HG03575 (cell line): ENCODE results near the gene AKR1B1.

ENCODE experiments used
- ATAC-seq: cut with Tn5 transposase; IDR thresholded peaks from one replicate; pipeline ENCODE4 v1.9.1; 2021; ENCODE audit not compliant: unreplicated experiment, insufficient number of reproducible peaks, low FRiP score; ENCODE audit errors: extremely low read depth

The AKR1B1 gene

DNA sequence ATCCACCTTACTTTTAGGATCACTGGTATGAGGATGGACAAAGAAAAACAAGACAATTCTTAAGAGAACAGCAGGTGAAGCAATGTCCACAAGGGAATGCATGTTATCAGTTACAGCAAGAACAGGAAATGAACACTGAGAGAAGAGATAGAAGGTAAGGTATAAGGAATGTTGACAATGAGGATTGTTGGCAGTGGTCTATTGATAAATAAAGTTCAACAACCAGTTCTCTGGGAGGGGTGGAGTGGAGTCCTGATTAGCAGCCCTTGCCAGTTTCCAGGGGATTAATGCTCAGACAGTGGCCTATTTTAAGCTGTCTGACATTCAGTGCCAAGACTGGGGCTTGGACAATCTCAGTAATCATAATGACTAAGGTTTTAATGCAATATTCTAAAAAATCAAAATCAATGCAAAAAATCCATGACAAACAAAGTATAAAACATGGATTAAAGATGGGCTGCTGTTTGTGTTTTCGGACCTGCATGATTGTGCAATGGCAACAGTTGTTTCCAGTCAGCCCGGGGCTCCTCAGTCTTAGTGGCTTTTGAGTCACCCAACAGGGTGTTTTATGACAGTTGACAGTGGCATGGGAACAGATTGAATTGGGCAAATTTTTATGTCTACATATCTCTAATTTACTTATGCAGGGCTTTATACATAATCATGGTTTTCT, 13.8 kb upstream of the AKR1B1 start:
- no peak for ATAC-seq

GRCh38 chr7:134470864-134471263, 12.0 kb upstream of the AKR1B1 start:
- ATAC-seq: no peak

- ATAC-seq: no peak
Measured at GRCh38 chr7:134469622-134470021, 10.7 kb upstream of the AKR1B1 start.

DNA sequence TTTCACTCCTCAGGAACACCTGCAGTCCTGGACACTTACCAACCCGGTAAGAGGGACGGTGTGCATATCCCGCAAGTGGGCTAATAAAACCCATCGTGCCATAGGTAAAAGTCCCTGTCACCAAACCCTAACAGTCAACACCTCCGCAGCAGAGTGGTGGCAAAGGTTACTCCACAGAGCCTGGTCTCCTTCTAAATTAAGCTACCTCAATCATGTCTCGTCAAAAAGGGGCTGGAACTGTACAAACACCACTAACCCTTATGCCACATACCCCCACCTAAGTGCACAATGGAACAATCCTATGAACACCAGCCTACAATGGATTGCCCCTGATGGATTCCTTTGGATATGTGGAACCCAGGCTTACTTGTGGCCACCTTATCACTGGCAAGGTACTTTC, 9.6 kb upstream of the AKR1B1 start:
- no peak for ATAC-seq

DNA sequence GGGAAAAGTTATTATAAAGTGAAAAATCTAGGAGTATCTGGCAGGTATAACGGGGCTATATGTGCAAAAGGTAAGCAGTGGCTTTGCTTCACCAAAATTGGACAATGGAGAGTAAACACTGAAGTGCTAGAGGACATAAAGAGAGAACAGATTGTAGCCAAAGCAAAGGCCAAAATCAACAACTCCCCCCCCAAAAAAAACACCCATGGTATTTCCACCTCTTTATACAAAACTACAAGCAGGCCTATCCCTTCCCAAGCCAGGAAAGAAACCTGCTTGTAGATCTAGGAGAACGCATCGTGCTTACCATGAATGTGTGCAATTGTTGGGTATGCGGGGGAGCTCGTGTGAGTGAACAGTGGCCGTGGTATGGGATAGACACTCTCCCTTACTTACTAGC, 9.2 kb upstream of the AKR1B1 start:
- ATAC-seq: no peak

DNA sequence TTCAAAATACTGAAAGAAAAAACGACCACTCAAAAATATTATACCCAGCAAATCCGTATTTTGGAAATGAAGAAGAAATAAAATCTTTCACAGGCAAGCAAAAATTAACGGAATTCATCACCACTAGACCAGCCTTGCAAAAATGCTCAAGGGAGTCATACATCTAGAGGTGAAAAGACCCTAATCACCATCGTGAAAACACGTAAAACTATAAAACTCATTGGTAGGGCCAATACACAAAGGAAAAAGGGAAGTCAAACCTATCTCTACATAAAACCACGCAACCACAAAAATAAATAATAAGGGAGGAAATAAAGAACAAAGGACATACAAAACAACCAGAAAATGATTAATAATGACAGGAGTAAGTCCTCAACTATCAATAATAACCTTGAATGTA, 6.6 kb upstream of the AKR1B1 start:
- no peak for ATAC-seq

DNA sequence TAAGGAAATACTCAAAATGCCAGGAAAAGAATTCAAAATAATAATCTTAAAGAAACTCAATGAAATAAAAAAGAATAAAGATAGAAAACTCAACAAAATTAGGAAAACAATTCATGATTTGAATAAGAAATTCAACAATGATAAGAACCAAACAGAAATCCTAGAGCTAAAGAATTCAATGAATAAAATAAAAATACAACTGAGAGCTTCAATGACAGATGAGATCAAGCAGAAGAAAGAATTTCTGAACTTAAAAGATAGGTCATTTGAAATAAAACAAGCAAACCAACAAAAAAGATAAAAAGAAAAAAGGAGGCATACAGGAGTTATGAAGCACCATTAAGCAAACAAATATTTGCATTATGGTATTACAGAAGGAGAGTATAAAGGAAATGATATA, 5.6 kb upstream of the AKR1B1 start:
- ATAC-seq: no peak

GRCh38 chr7:134463751-134464150, 4.9 kb upstream of the AKR1B1 start:
- ATAC-seq: no peak

DNA sequence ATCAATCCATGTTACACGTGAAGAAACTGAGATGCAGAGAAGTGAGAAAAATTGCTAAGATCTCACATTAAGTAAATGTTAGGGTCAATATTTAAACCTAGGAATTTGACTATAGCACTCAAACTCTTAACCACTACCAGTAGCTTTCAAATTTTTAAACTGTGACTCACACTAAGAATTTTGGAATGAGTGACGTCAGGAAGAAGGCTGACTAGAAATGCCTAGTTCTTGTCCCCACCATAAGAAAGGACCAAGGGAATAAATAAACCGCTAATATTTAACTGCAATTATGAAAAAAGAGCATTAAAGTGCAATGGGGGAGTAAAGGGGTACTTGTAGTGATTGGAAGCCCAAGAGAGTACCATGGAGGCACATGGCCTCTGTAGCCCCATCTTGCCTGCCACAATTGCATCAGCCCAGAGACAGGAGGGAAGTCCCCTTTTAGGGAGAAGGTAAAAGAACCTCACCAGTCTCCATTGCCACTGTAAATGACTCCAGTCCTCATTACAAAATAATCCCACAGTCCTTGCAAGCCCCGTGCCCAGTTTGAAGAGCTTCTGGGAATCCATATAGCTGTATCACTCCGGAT, 3.5 kb upstream of the AKR1B1 start:
- no peak for ATAC-seq

- no peak for ATAC-seq
Measured at GRCh38 chr7:134461916-134462315, 3.0 kb upstream of the AKR1B1 start.

- ATAC-seq: no peak
Measured at GRCh38 chr7:134459981-134460380, 1.1 kb upstream of the AKR1B1 start.

- peak; percentile 7 for ATAC-seq
Measured at GRCh38 chr7:134458341-134458805, 527 bp downstream of the AKR1B1 start.

- no peak for ATAC-seq
Measured at GRCh38 chr7:134457210-134457609, 1.7 kb downstream of the AKR1B1 start.

- ATAC-seq: no peak
Measured at GRCh38 chr7:134454277-134454676, 4.6 kb downstream of the AKR1B1 start.

GRCh38 chr7:134453518-134453917, 5.4 kb downstream of the AKR1B1 start:
- no peak for ATAC-seq

DNA sequence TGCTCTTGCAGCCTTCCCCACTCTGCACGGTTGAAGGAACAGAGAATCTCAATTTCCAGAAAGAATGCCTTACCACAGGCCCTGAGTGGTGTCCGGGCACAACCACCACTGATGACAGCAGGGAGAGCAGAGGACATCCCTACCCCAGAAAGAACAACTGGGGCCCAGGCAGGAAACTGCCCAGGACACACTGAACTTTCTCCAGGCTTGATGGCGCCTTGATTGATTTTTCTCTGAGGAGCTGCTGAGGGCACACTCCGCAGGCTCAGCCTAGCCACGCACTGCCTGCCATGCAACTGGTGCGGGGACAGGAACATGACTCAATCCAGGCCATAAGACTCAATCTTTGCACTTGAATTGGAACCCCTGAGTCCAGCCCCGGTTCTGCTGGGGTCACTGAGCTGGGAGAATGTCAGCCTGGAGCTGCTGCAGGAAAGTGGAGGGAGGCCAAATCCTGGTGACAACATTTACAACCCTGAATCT, 5.9 kb downstream of the AKR1B1 start:
- ATAC-seq: no peak

GRCh38 chr7:134452419-134452838, 6.5 kb downstream of the AKR1B1 start:
- no peak for ATAC-seq

- ATAC-seq: no peak
Measured at GRCh38 chr7:134451656-134452055, 7.2 kb downstream of the AKR1B1 start.

DNA sequence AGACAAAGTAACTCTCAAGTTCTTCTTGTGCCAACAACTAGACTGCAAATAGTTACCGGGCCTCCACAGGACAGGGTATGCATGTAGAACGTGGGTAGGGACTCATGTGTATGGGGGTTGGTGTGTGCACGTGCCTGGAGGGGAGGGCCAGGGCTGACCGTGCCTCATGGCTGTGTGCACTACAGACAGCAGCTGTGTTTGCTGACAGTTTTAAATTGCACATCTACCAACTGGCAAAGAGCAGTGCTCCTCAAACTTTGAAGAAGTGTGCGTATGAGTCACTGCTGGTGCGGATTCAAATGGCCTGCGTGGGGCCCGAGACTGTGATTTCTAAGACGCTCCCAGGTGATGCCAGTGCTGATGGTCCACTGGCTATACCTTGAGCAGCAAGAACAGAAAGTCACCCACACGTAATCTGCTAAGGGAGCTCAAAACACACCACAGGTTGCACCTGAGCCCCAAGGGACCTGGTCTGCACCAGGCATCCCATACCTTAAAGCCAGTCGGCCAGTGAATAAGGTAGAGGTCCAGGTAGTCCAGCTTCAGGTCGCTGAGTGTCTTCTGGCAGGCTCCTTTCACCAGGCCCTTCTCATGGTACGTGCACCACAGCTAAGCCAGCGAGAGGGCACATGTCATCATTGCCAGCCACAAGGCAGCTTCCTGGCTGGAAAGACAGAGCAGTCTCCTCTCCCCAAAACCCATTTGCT, 8.5 kb downstream of the AKR1B1 start:
- no peak for ATAC-seq

DNA sequence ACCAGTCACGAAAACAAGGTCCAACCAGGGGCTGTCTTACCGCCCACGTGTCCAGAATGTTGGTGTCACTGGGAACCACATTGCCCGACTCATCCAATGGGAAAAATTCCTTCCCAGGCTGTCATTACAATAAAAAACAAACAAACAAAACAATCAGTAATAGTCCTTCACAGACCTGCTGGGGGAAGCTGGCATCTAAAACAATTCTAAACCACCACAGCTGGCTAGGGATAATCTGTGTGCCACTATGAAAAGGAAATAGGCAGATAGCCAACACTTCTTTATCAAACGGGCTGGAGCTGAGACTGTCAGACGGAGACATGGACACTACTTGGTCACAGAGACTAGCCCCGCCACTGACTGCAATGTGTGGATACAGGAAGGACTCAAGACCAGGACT, 9.2 kb downstream of the AKR1B1 start:
- ATAC-seq: no peak
